Astrocyte (in vitro differentiated cells and primary cell): ENCODE data around the gene ALK. TPM values are rescaled to one million over a fixed set of nuclear protein-coding genes. Genes with fewer than 3 reads are reported as not detected.

Source experiments
- DNase-seq: peaks from one replicate; pipeline ENCODE4 v3.0.0-alpha.2; 2010; ENCODE audit warnings: low read depth
- FAIRE-seq: peaks from 2 replicates; lab custom pipeline; 2011; peaks lifted over from hg19 to GRCh38; lab: Jason Lieb, UNC
- H2AFZ ChIP-seq: 2 replicates; pipeline ENCODE4 v1.6.0; 2012; ENCODE audit warnings: low read depth, low read length, inconsistent platforms
- H3K27ac ChIP-seq: 2 replicates; pipeline ENCODE4 v1.5.1; 2011; ENCODE audit warnings: low read depth, low read length, inconsistent platforms
- H3K27me3 ChIP-seq: 2 replicates; pipeline ENCODE4 v1.6.0; 2011; ENCODE audit warnings: low read length, inconsistent platforms; ENCODE audit not compliant: insufficient read depth
- H3K36me3 ChIP-seq: 2 replicates; pipeline ENCODE4 v1.5.1; 2011; ENCODE audit warnings: low read length, inconsistent platforms; ENCODE audit not compliant: insufficient read depth
- H3K4me1 ChIP-seq: 2 replicates; pipeline ENCODE4 v1.5.1; 2011; ENCODE audit warnings: low read length, inconsistent platforms; ENCODE audit not compliant: insufficient read depth
- H3K4me2 ChIP-seq: 2 replicates; pipeline ENCODE4 v1.6.0; 2012; ENCODE audit warnings: low read length, inconsistent platforms
- H3K4me3 ChIP-seq: 2 replicates; pipeline ENCODE4 v1.5.1; 2011; ENCODE audit warnings: low read depth, mild to moderate bottlenecking, low read length, inconsistent platforms; ENCODE audit not compliant: insufficient read depth
- H3K79me2 ChIP-seq: 2 replicates; pipeline ENCODE4 v1.6.0; 2012; ENCODE audit warnings: mild to moderate bottlenecking, low read length, inconsistent platforms; ENCODE audit not compliant: insufficient read depth
- H3K9ac ChIP-seq: 2 replicates; pipeline ENCODE4 v1.6.0; 2012; ENCODE audit warnings: mild to moderate bottlenecking, low read length, inconsistent platforms
- H3K9me3 ChIP-seq: 2 replicates; pipeline ENCODE4 v1.5.1; 2012; ENCODE audit warnings: low read depth, mild to moderate bottlenecking, low read length, inconsistent platforms; ENCODE audit not compliant: insufficient read depth
- H4K20me1 ChIP-seq: 2 replicates; pipeline ENCODE4 v1.6.0; 2012; ENCODE audit warnings: low read length, inconsistent platforms; ENCODE audit not compliant: insufficient read depth
- H3K27ac Mint-ChIP-seq: one replicate; pipeline ENCODE4 v1.8.0; 2021; ENCODE audit warnings: mild to moderate bottlenecking, mixed read lengths; ENCODE audit not compliant: unreplicated experiment
- H3K27me3 Mint-ChIP-seq: one replicate; pipeline ENCODE4 v1.8.0; 2021; ENCODE audit warnings: low read depth, mixed read lengths; ENCODE audit not compliant: unreplicated experiment
- H3K36me3 Mint-ChIP-seq: one replicate; pipeline ENCODE4 v1.8.0; 2021; ENCODE audit warnings: low read depth, mixed read lengths; ENCODE audit not compliant: unreplicated experiment
- H3K4me1 Mint-ChIP-seq: one replicate; pipeline ENCODE4 v1.8.0; 2021; ENCODE audit warnings: low read depth, mixed read lengths; ENCODE audit not compliant: unreplicated experiment
- H3K4me3 Mint-ChIP-seq: one replicate; pipeline ENCODE4 v1.8.0; 2021; ENCODE audit warnings: mild to moderate bottlenecking, moderate library complexity, mixed read lengths; ENCODE audit not compliant: unreplicated experiment
- H3K9me3 Mint-ChIP-seq: one replicate; pipeline ENCODE4 v1.8.0; 2021; ENCODE audit warnings: mild to moderate bottlenecking, mixed read lengths; ENCODE audit not compliant: unreplicated experiment
- CTCF ChIP-seq: IDR thresholded peaks from 2 replicates; pipeline ENCODE4 v1.5.1; 2011; ENCODE audit warnings: low read depth, mild to moderate bottlenecking, inconsistent platforms, low read length, moderate library complexity; ENCODE audit not compliant: insufficient read depth
- EZH2 ChIP-seq: IDR thresholded peaks from 2 replicates; pipeline ENCODE4 v1.6.1; 2012; ENCODE audit warnings: mild to moderate bottlenecking, low read length, inconsistent platforms; ENCODE audit not compliant: insufficient read depth
- total RNA-seq: library from RNA; stranded (reverse); gene quantifications from 2 replicates; pipeline ENCODE4 v1.2.1, GENCODE V29; 2021

ALK gene
- total RNA-seq, 1 donor from 2014 or later: 0.16 TPM

GRCh38 chr2:29881089-29881730 lies 40.2 kb downstream of the ALK start:
- no peak for DNase-seq
- no peak overlapping the region for H3K9ac ChIP-seq
- H4K20me1 ChIP-seq: no peaks in the 10 kb centered on the region
- Mint-ChIP-seq H3K9me3 (peaks cover 9% of the 10 kb centered on the region), H3K4me1 (peaks cover 12% of the 10 kb centered on the region), H3K4me3 (no peak overlapping the region), H3K27ac (no peak overlapping the region), H3K36me3 (no peaks in the 10 kb centered on the region), H3K27me3 (peaks cover 17% of the 10 kb centered on the region)
- TF ChIP-seq EZH2 (no peak), CTCF (no peak)
- no peaks in the 10 kb centered on the region for H3K36me3 ChIP-seq
- no peaks in the 10 kb centered on the region for H3K79me2 ChIP-seq
- FAIRE-seq: no peak
- no peak overlapping the region for H2AFZ ChIP-seq
- no peak overlapping the region for H3K4me3 ChIP-seq
- peaks cover 5% of the 10 kb centered on the region for H3K4me1 ChIP-seq
- H3K27me3 ChIP-seq: no peaks in the 10 kb centered on the region
- no peak overlapping the region for H3K27ac ChIP-seq
- no peak overlapping the region for H3K4me2 ChIP-seq
- H3K9me3 ChIP-seq: no peaks in the 10 kb centered on the region

- H3K27me3 Mint-ChIP-seq: peaks cover 17% of the 10 kb centered on the region
- Histone ChIP-seq H3K4me3 (no peak overlapping the region), H3K27ac (no peak overlapping the region), H3K4me2 (no peak overlapping the region), H3K36me3 (no peaks in the 10 kb centered on the region), H3K9me3 (no peaks in the 10 kb centered on the region), H3K9ac (no peak overlapping the region), H3K27me3 (no peaks in the 10 kb centered on the region), H3K4me1 (peaks cover 5% of the 10 kb centered on the region), H4K20me1 (no peaks in the 10 kb centered on the region), H3K79me2 (no peaks in the 10 kb centered on the region), H2AFZ (no peak overlapping the region)
- H3K27ac Mint-ChIP-seq: no peak overlapping the region
- DNase-seq (no peak), FAIRE-seq (no peak)
- no peaks in the 10 kb centered on the region for H3K36me3 Mint-ChIP-seq
- TF ChIP-seq EZH2 (no peak), CTCF (no peak)
- peaks cover 12% of the 10 kb centered on the region for H3K4me1 Mint-ChIP-seq
- no peak overlapping the region for H3K4me3 Mint-ChIP-seq
- H3K9me3 Mint-ChIP-seq: peaks cover 5% of the 10 kb centered on the region
Observed at GRCh38 chr2:29880084-29880483, 41.3 kb downstream of the ALK start.

- Mint-ChIP-seq H3K9me3 (peaks cover 4% of the 10 kb centered on the region), H3K4me3 (no peak overlapping the region), H3K27ac (no peak overlapping the region), H3K4me1 (peaks cover 12% of the 10 kb centered on the region), H3K36me3 (no peaks in the 10 kb centered on the region), H3K27me3 (peaks cover 17% of the 10 kb centered on the region)
- Histone ChIP-seq H3K4me2 (no peak overlapping the region), H3K4me3 (no peak overlapping the region), H4K20me1 (no peaks in the 10 kb centered on the region), H3K9ac (no peak overlapping the region), H3K27ac (no peak overlapping the region), H3K9me3 (no peaks in the 10 kb centered on the region), H3K27me3 (no peaks in the 10 kb centered on the region), H3K36me3 (no peaks in the 10 kb centered on the region), H2AFZ (no peak overlapping the region), H3K79me2 (no peaks in the 10 kb centered on the region), H3K4me1 (peaks cover 5% of the 10 kb centered on the region)
- TF ChIP-seq EZH2 (no peak), CTCF (no peak)
- FAIRE-seq: no peak
- no peak for DNase-seq
Observed at GRCh38 chr2:29879456-29879855, 41.9 kb downstream of the ALK start.
